ENCODE results near the gene DONSON.

DONSON gene

GRCh38 chr21:33558777-33559421, 29.6 kb downstream of the DONSON start:
- H3K4me3 ChIP-seq (ENCODE audit: low read length), result no peak overlapping the region
- TF ChIP-seq EZH2phosphoT487 (IDR thresholded peaks at IDR 0.05; ENCODE audit: low read depth), result no peak
- TF ChIP-seq CTCF (IDR thresholded peaks at IDR 0.05; ENCODE audit: low read depth, low read length), result no peak
- peaks cover 72% of the 10 kb centered on the region for H4K20me1 ChIP-seq (ENCODE audit: insufficient read depth, low read length)
- peaks cover 68% of the 10 kb centered on the region for H3K36me3 ChIP-seq (replicated peaks; ENCODE audit: low read depth, low read length)
- no peak overlapping the region for H2AFZ ChIP-seq (ENCODE audit: low read depth, low read length)
- H3K4me1 ChIP-seq (ENCODE audit: low read length), result no peaks in the 10 kb centered on the region
- no peaks in the 10 kb centered on the region for H3K27me3 ChIP-seq (ENCODE audit: low read depth, low read length)
- H3K27ac ChIP-seq (ENCODE audit: low read length), result no peak overlapping the region
- H3K9ac ChIP-seq (ENCODE audit: low read length), result no peak overlapping the region
- H3K79me2 ChIP-seq (ENCODE audit: low read length), result peaks cover 92% of the 10 kb centered on the region
- H3K9me3 ChIP-seq (ENCODE audit: insufficient read depth, low read length), result no peaks in the 10 kb centered on the region
- H3K4me2 ChIP-seq (ENCODE audit: low read length), result no peak overlapping the region

- no peak for TF ChIP-seq EZH2phosphoT487 (IDR thresholded peaks at IDR 0.05; ENCODE audit: low read depth)
- no peak for TF ChIP-seq CTCF (IDR thresholded peaks at IDR 0.05; ENCODE audit: low read depth, low read length)
- Histone ChIP-seq H2AFZ (ENCODE audit: low read depth, low read length) (no peak overlapping the region), H4K20me1 (ENCODE audit: insufficient read depth, low read length) (peaks cover 84% of the 10 kb centered on the region), H3K79me2 (ENCODE audit: low read length) (peaks cover 94% of the 10 kb centered on the region), H3K9me3 (ENCODE audit: insufficient read depth, low read length) (no peaks in the 10 kb centered on the region), H3K36me3 (replicated peaks; ENCODE audit: low read depth, low read length) (peaks cover 77% of the 10 kb centered on the region), H3K27ac (ENCODE audit: low read length) (no peak overlapping the region), H3K4me3 (ENCODE audit: low read length) (no peak overlapping the region), H3K27me3 (ENCODE audit: low read depth, low read length) (no peaks in the 10 kb centered on the region), H3K4me2 (ENCODE audit: low read length) (no peak overlapping the region), H3K4me1 (ENCODE audit: low read length) (no peaks in the 10 kb centered on the region), H3K9ac (ENCODE audit: low read length) (no peak overlapping the region)
These were observed 31.0 kb downstream of the DONSON start for GRCh38 chr21:33557447-33557846.

DNA sequence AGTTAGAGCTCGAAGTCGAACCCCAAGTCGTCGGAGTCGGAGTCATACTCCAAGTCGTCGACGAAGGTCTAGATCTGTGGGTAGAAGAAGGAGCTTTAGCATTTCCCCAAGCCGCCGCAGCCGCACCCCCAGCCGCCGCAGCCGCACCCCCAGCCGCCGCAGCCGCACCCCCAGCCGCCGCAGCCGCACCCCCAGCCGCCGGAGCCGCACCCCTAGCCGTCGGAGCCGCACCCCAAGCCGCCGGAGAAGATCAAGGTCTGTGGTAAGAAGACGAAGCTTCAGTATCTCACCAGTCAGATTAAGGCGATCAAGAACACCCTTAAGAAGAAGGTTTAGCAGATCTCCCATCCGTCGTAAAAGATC, 33.5 kb downstream of the DONSON start:
- peaks cover 86% of the 10 kb centered on the region for H3K36me3 ChIP-seq (replicated peaks; ENCODE audit: low read depth, low read length)
- no peak overlapping the region for H3K27ac ChIP-seq (ENCODE audit: low read length)
- no peak overlapping the region for H3K9ac ChIP-seq (ENCODE audit: low read length)
- H3K4me3 ChIP-seq (ENCODE audit: low read length), result no peak overlapping the region
- H4K20me1 ChIP-seq (ENCODE audit: insufficient read depth, low read length), result peaks cover 93% of the 10 kb centered on the region
- no peak for TF ChIP-seq CTCF (IDR thresholded peaks at IDR 0.05; ENCODE audit: low read depth, low read length)
- no peak for TF ChIP-seq EZH2phosphoT487 (IDR thresholded peaks at IDR 0.05; ENCODE audit: low read depth)
- H3K27me3 ChIP-seq (ENCODE audit: low read depth, low read length), result no peaks in the 10 kb centered on the region
- H3K4me2 ChIP-seq (ENCODE audit: low read length), result no peak overlapping the region
- H2AFZ ChIP-seq (ENCODE audit: low read depth, low read length), result no peak overlapping the region
- H3K4me1 ChIP-seq (ENCODE audit: low read length), result no peaks in the 10 kb centered on the region
- peaks cover 100% of the 10 kb centered on the region for H3K79me2 ChIP-seq (ENCODE audit: low read length)
- no peaks in the 10 kb centered on the region for H3K9me3 ChIP-seq (ENCODE audit: insufficient read depth, low read length)

- Histone ChIP-seq H4K20me1 (ENCODE audit: insufficient read depth, low read length) (peaks cover 93% of the 10 kb centered on the region), H2AFZ (ENCODE audit: low read depth, low read length) (no peak overlapping the region), H3K27ac (ENCODE audit: low read length) (no peak overlapping the region), H3K36me3 (replicated peaks; ENCODE audit: low read depth, low read length) (peaks cover 86% of the 10 kb centered on the region), H3K27me3 (ENCODE audit: low read depth, low read length) (no peaks in the 10 kb centered on the region), H3K9me3 (ENCODE audit: insufficient read depth, low read length) (no peaks in the 10 kb centered on the region), H3K4me1 (ENCODE audit: low read length) (no peaks in the 10 kb centered on the region), H3K79me2 (ENCODE audit: low read length) (peaks cover 100% of the 10 kb centered on the region), H3K9ac (ENCODE audit: low read length) (no peak overlapping the region), H3K4me3 (ENCODE audit: low read length) (no peak overlapping the region), H3K4me2 (ENCODE audit: low read length) (no peak overlapping the region)
- TF ChIP-seq CTCF (IDR thresholded peaks at IDR 0.05; ENCODE audit: low read depth, low read length) (no peak), EZH2phosphoT487 (IDR thresholded peaks at IDR 0.05; ENCODE audit: low read depth) (no peak)
These were observed 34.1 kb downstream of the DONSON start for GRCh38 chr21:33554236-33554981.

Measured in OCI-LY3 (cell line).